DMS79 treated with DMSO at 0.1 percent for 48 hours (cell line): ENCODE data around the gene RCCD1.
"Not testable (repeated sequence)": the region's sequence is repeated elsewhere in the genome, so short reads cannot be mapped to it uniquely, and the experiment has no call there.

Experiments
- DNase-seq: peaks from one replicate; lab custom pipeline; 2025; lab: John Stamatoyannopoulos, UW

Gene RCCD1

DNA sequence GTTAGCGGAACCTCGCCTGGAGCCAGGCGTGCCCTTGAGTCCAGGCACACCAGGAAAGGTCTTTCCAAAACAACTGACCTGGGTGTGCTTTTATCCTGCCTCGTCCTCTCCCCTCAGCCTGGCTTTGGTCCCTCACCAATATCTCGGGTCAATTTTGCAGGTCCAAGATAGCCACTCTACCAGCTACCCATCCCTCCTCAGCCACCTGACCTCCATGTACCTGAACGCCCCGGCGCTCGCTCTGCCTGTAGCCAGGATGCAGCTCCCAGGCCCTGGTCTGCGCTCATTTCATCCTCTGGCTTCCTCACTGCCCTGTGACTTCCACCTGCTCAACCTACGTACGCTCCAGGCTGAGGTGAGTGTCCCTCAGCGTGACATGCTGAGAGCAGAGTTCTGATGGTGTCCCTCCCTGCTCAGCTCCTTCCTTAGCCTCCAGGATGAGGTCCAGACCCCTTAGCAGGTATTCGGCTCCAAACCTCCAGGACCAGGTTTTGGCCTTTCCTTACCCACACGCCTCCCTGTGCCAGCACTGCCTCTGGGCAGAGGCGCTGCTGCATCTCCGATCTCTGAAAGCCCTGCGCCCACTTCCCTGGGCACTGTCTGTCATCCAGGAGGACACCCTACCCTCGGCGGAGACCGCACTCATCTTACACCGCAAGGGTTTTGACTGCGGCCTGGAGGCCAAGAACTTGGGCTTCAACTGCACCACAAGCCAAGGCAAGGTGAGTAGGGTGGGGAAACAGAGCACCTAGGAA lies 36.5 kb upstream of the RCCD1 start:
- DNase-seq: no peak

GRCh38 chr15:90918835-90919234 lies 35.8 kb upstream of the RCCD1 start:
- DNase-seq: no peak

GRCh38 chr15:90921887-90922286 lies 32.8 kb upstream of the RCCD1 start:
- DNase-seq: no peak

DNA sequence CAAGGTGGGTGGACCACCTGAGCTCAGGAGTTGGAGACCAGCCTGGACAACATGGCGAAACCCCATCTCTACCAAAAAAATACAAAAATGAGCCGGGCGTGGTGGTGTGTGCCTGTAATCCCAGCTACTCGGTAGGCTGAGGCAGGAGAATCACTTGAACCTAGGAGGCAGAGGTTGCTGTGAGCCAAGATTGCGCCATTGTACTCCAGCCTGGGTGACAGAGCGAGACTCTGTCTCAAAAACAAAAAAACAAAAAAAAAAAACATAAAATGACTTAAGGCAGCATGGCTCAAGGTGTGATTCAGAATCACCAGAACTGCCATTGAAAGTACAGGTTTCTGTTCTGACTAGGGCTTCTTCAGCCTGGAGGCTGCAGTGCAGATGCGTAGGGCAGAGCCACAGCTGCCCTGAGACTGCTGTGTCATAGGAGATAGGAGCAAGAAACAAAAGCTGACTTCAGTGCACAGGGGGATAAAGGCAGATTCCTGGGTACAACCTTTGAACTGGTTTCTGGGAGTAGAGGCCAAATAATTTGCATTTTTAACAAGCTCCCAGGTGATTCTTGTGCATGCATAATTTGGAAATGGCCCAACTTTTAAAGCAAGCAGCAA lies 31.9 kb upstream of the RCCD1 start:
- not testable (repeated sequence) for DNase-seq

DNA sequence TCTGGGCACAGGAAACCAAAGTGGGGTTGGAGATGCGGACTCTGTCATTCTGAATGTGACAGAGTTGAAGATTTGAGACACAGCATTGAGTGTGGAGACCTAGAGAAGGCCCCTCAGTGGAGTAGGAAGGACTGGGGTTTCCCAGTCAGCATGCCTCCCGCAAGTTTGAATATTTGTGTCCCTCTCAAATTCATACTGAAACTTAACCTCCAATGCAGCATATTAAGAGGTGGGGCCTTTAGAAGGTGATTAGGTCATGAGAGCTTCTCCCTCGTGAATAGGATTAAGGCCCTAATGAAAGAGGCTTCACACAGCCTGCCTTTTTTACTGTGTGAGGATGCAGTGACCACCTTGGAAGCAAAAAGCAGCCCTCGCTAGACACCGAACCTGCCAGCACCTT lies 30.3 kb upstream of the RCCD1 start:
- no peak for DNase-seq

DNA sequence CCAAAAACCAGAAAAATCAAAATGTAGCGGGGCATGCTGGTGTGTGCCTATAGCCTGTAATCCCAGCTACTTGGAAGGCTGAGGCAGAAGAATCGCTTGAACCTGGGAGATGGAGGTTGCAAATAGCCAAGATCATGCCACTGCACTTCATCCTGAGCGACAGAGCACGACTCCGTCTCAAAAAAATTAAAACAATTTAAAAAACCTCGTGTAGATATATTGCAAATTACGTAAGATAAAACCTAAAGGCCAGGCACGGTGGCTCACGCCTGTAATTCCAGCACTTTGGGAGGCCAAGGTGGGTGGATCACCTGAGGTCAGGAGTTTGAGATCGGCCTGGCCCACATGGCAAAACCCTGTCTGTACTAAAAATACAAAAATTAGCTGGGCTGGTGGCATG lies 27.9 kb upstream of the RCCD1 start:
- DNase-seq: not testable (repeated sequence)

DNA sequence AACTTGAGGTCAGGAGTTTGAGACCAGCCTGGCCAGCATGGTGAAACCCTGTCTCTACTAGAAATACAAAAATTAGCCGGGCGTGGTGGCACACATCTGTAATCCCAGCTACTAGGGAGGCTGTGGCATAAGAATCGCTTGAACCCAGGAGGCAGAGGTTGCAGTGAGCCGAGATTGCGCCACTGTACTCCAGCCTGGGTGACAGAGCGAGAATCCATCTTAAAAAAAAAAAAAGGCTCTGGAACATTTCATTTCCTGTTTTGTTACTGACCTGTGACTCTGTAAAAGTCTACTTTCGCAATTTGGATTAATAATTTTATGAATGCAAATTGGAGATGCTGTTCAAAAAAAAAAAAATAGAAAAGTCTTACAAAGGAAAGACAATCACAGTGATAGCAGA lies 26.6 kb upstream of the RCCD1 start:
- not testable (repeated sequence) for DNase-seq

GRCh38 chr15:90929246-90930019 lies 25.3 kb upstream of the RCCD1 start:
- DNase-seq: peak; percentile 49

DNA sequence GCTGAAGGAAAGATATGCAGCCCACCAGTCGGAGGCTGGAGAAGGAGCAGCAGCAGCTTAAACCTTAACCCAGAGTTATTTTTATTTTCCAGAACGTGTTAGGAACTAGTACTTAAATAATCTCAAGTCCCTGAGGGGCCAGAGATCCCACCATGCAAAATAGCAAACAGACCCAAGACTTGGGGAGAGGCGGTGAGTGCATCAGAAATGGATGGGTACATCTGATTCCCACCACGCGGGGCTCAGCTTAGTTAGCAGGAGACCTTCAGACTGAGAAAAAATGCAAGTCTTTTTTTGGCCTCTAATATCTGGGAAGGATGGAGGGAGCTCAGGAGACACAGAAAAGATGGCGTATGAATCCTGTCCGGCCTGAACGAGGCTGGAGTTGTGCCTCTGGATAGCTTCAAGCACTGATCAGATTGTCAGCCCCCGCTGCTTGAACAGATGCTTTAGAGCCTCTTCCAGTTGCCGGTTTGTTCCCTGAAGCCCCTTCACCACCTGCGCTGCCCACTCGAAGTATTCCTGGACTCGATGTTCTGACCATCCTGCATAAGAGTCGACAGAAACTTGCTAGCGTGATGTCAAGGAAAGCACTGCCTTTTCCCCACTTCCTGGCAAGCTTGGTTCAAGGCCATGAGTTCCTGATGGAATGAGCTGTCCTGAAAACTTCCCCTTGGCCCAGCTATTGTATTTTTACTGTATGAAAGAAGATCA lies 23.7 kb upstream of the RCCD1 start:
- DNase-seq: peak; percentile 41

GRCh38 chr15:90931575-90931827 lies 23.2 kb upstream of the RCCD1 start:
- DNase-seq: no peak

GRCh38 chr15:90931828-90932659 lies 22.6 kb upstream of the RCCD1 start, which contains the start of gene HDDC3:
Gene HDDC3 (minus strand): TSS chr15:90932549. CDS start chr15:90932540, 9 bp downstream.
- DNase-seq: peak; percentile 67

GRCh38 chr15:90932660-90932991 lies 22.1 kb upstream of the RCCD1 start:
- no peak for DNase-seq

GRCh38 chr15:90933301-90933700 lies 21.4 kb upstream of the RCCD1 start:
- DNase-seq: no peak

- peak; percentile 67 for DNase-seq
Observed at GRCh38 chr15:90934256-90934948, 20.3 kb upstream of the RCCD1 start.

GRCh38 chr15:90934949-90935751 lies 19.5 kb upstream of the RCCD1 start, which contains the start of gene UNC45A:
Gene UNC45A (plus strand): TSS chr15:90935285. CDS start chr15:90935325, 40 bp downstream.
- DNase-seq: peak; percentile 56

- no peak for DNase-seq
Observed at GRCh38 chr15:90936823-90937222, 17.9 kb upstream of the RCCD1 start.

GRCh38 chr15:90938261-90938660 lies 16.4 kb upstream of the RCCD1 start:
- DNase-seq: no peak

DNA sequence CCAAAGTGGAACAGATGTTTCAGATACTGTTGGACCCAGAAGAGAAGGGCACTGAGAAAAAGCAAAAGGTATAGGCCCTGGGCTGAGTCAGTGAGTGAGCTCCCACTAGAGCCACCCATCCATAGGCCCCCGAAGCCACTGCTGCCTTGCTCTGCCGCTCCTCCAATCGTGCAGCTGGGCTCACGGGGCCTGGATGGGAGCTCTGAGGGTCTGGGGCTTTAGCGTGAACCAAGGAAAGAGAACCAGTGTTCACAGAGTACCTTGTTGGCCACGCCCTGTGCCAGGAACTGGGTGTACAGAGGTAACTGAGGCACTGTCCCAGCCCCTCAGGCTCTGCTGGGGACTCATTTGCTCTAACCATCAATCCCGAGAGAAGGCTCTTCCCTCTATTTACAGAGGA lies 14.9 kb upstream of the RCCD1 start:
- DNase-seq: no peak

DNA sequence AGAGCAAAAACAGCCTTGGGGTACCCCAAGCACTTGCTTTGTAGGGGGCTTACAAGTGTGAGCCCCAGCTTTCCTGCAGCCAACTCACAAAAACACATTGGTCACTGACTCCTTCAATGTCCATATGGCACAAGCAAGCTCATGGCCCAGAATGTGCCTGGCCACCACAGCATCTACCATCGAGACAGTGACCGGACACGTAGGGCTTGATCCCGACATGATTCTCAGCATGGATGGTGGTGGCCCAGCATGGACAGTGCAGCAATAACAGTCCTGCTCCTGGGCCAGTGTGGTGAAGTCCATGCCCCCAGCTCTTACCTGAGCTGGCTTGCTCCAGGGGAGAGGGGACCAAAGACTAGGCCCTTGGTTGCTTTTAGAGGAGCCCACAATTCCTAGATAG lies 13.6 kb upstream of the RCCD1 start:
- DNase-seq: no peak
